ENCODE results near the gene IL36B.

GRCh38 chr2:112997151-112997550 lies 55.5 kb downstream of the IL36B start:
- no peak for TF ChIP-seq GLIS3 (CRISPR knock-in tag; IDR thresholded peaks at IDR 0.05)
- TF ChIP-seq TOX (CRISPR knock-in tag; IDR thresholded peaks at IDR 0.05; ENCODE audit: borderline replicate concordance), result no peak
- no peak for TF ChIP-seq ZFP3 (CRISPR knock-in tag; IDR thresholded peaks at IDR 0.05)
- TF ChIP-seq ARNTL (CRISPR knock-in tag; IDR thresholded peaks at IDR 0.05; ENCODE audit: borderline replicate concordance, low read depth), result no peak
- no peak for TF ChIP-seq PATZ1 (CRISPR knock-in tag; IDR thresholded peaks at IDR 0.05; ENCODE audit: borderline replicate concordance)
- TF ChIP-seq ISL1 (CRISPR knock-in tag; IDR thresholded peaks at IDR 0.05), result no peak
- no peak for TF ChIP-seq RARB (CRISPR knock-in tag; IDR thresholded peaks at IDR 0.05)
- TF ChIP-seq OSR1 (CRISPR knock-in tag; IDR thresholded peaks at IDR 0.05), result no peak
- TF ChIP-seq TSHZ2 (CRISPR knock-in tag; IDR thresholded peaks at IDR 0.05), result no peak
- TF ChIP-seq TCF4 (CRISPR knock-in tag; IDR thresholded peaks at IDR 0.05; ENCODE audit: borderline replicate concordance), result no peak
- no peak for TF ChIP-seq CSDC2 (CRISPR knock-in tag; IDR thresholded peaks at IDR 0.05)
- TF ChIP-seq ZNF8 (CRISPR knock-in tag; IDR thresholded peaks at IDR 0.05), result no peak
- TF ChIP-seq ZNF70 (CRISPR knock-in tag; IDR thresholded peaks at IDR 0.05), result no peak
